Large intestine (tissue), 3 donors: ENCODE results near the gene SOWAHA. TPM values are rescaled to one million over a fixed set of nuclear protein-coding genes. Genes with fewer than 3 reads are reported as not detected.

ENCODE experiments used
- DNase-seq, 2 donors: peaks; one replicate each; pipeline versions ENCODE4 v3.0.0 to v3.0.0-alpha.2; 2013
- H3K27ac ChIP-seq: one replicate; pipeline ENCODE4 v1.5.1; 2013; ENCODE audit warnings: low read length
- H3K27me3 ChIP-seq: 2 replicates; pipeline ENCODE4 v1.6.1; 2013; ENCODE audit warnings: low read length; ENCODE audit not compliant: control insufficient read depth, insufficient read depth
- H3K36me3 ChIP-seq: 2 replicates; pipeline ENCODE4 v1.6.1; 2013; ENCODE audit warnings: low read length; ENCODE audit not compliant: control insufficient read depth, insufficient read depth
- H3K4me1 ChIP-seq: one replicate; pipeline ENCODE4 v1.6.1; 2013; ENCODE audit warnings: low read length; ENCODE audit not compliant: control insufficient read depth, insufficient read depth
- H3K4me3 ChIP-seq: one replicate; pipeline ENCODE4 v1.5.1; 2013; ENCODE audit warnings: low read length
- H3K9me3 ChIP-seq: one replicate; pipeline ENCODE4 v1.6.1; 2013; ENCODE audit warnings: mild to moderate bottlenecking, low read depth, low read length, moderate library complexity; ENCODE audit not compliant: control insufficient read depth
- WGBS: methylation state at CpG from one replicate; pipeline ENCODE4 v1.1.5; 2013; ENCODE audit warnings: low lambda C conversion rate; ENCODE audit not compliant: insufficient coverage; 5-methylcytosine and 5-hydroxymethylcytosine counted together
- polyA plus RNA-seq: library from polyadenylated mRNA; unstranded; fragments of 120-200 nt; gene quantifications from one replicate; pipeline ENCODE4 v1.2.1, GENCODE V29; 2013

Gene SOWAHA
- polyA plus RNA-seq, 1 donor = 54.3 TPM

DNA sequence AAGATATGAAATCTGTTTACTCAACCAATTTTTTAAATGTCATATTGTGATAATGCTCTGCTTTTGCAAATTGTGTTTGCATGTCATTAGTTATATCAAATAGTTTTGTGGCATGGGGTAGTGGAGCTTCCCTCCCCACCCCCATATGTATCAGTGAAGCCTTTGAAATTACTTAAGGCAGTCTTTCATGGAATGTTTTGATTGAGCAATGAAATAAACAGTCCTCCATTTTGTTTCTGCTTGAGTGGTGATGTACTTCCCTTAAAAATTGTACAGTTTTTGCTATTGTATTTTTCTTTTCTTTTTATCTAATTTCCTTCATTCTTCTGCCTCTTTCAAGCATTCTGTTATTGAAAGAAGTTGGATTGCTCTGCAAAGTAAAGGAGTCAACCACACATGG, 3.5 kb downstream of the SOWAHA start:
- H3K9me3 ChIP-seq = peaks cover 10% of the 10 kb centered on the region
- DNase-seq = peak in 1 of 2 donors; percentile 46
- peaks cover 29% of the 10 kb centered on the region for H3K27me3 ChIP-seq
- peaks cover 33% of the 10 kb centered on the region for H3K4me1 ChIP-seq
- no peaks in the 10 kb centered on the region for H3K36me3 ChIP-seq
- peak overlapping the region; percentile 24 for H3K4me3 ChIP-seq
- H3K27ac ChIP-seq = peak overlapping the region; percentile 61

DNA sequence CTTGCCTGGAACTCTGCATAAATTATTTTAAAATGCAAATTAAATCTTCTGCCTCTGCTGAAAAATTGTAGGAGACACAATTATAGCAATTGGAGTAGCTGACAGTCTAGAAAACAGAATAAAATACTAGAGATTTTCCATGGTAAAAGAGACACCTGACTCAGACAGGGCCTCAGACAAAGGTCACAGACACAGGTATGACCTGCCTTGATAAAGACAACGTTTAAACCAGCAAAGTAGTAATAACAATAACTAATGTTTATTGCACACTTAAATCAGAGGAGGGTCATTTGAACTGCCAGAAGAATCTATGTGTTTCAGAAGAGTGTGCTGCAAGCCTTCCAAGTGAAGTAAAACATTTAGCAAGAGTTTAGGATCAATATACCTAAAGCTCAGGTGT, 3.9 kb downstream of the SOWAHA start:
- WGBS = 0% methylated on average over 1 of the region's 1 CpG
- Histone ChIP-seq H3K27ac (peak overlapping the region; percentile 61), H3K9me3 (peaks cover 10% of the 10 kb centered on the region), H3K36me3 (no peaks in the 10 kb centered on the region), H3K27me3 (peaks cover 26% of the 10 kb centered on the region), H3K4me3 (no peak overlapping the region), H3K4me1 (peaks cover 33% of the 10 kb centered on the region)
- peak in 1 of 2 donors; percentile 69 for DNase-seq

DNA sequence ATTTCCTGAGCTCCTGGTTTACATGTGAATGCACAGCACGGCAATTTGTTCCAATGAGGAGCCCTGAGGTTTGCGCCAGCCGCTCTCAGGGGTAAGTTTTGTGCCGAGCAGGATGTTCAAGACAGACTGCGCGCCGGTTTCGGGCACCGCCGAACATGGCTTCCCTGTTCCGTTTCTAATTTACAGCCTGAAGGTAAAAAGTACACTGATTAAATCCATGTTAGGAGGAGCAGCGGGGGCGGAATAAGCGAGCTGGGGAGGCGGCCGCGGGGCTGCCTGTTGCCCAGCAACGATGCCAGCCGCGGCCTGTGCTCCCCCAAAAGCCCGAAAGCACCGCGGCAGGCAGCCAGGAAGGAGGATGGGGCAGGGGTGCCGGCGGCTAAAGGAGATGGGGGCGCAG, 6.4 kb downstream of the SOWAHA start:
- H3K4me3 ChIP-seq = peak overlapping the region; percentile 35
- H3K27me3 ChIP-seq = peaks cover 13% of the 10 kb centered on the region
- H3K27ac ChIP-seq = peak overlapping the region; percentile 76
- peaks cover 7% of the 10 kb centered on the region for H3K36me3 ChIP-seq
- WGBS = 17% methylated on average over 1 of the region's 26 CpGs
- H3K9me3 ChIP-seq = peaks cover 9% of the 10 kb centered on the region
- H3K4me1 ChIP-seq = peaks cover 38% of the 10 kb centered on the region
- peak in 1 of 2 donors; percentile 61 for DNase-seq

DNA sequence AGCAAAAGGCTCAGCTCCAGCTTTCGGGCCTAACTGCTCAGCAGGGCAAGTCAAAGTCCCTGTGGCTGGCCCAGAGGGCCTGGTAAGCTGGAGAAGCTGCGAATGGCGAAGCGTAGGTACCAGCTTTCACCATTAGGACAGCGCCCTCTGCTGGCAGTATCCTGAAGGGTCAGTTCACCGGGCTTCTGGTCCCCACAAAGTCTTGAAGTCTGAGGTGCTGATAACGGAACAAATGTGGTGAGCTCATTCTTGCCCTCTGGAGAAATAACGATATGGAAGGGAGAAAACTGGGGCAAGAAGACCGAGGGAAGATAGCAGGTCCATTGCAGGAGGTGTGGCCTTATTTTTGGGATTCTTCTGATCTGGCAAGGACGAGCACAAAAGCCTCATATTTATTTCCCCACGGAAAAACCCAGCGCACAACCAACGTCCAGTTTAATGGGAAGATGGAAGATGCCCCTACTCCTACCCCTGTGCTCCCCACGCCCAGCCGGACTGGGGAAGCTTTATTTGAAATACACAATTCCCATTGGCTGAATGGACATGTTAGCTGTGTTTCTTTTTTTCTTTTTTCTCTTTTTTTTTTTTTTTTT, 7.2 kb downstream of the SOWAHA start:
- peak overlapping the region; percentile 76 for H3K27ac ChIP-seq
- H3K4me1 ChIP-seq = peaks cover 38% of the 10 kb centered on the region
- H3K27me3 ChIP-seq = peaks cover 7% of the 10 kb centered on the region
- H3K4me3 ChIP-seq = peak overlapping the region; percentile 35
- H3K9me3 ChIP-seq = peaks cover 5% of the 10 kb centered on the region
- 36% methylated on average over 5 of the region's 15 CpGs for WGBS
- DNase-seq = peak; percentile 90 to 92
- peaks cover 15% of the 10 kb centered on the region for H3K36me3 ChIP-seq

DNA sequence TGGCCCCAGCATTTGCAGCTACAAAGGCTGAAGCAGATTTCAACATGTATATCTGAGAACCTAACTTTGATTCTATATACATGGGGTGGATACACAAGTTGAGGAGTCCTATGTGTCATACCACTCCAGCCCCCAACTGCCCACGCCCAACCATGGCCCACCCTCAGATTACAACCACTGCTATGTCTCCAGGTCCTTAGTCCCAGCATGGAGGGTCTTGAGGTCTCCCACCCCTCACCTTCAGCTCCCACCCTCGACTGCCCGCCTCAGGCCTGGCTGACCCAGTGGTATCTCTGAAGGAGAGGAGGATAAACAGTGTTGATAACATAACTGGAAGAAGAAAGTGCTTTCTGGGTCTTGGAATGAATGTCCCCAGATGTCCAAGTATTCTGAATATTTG, 8.2 kb downstream of the SOWAHA start:
- no CpG with 5 or more reads among the region's 3 CpGs for WGBS
- H3K4me3 ChIP-seq = no peak overlapping the region
- peaks cover 36% of the 10 kb centered on the region for H3K4me1 ChIP-seq
- peaks cover 6% of the 10 kb centered on the region for H3K9me3 ChIP-seq
- no peak for DNase-seq
- peaks cover 7% of the 10 kb centered on the region for H3K27me3 ChIP-seq
- H3K27ac ChIP-seq = no peak overlapping the region
- peaks cover 15% of the 10 kb centered on the region for H3K36me3 ChIP-seq

DNA sequence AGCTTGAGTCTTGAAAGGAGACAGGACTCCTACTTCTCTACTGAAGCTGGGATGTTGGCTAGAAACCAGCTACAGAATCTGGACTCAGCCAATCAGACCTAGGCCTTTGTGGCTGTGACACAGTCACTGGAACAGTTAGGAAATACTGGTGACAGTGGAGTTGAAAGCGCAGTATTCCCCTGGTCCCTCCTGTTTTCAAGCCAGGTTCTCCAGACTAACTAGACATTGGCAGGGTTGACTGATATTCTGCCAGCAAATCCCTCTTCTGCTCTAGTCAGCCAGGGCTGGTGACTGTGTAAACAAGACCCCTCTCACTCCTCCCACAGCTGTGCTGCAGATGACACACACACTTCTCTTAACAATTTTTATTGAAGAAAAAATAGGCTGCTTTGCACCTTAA, 8.7 kb downstream of the SOWAHA start:
- Histone ChIP-seq H3K9me3 (peaks cover 6% of the 10 kb centered on the region), H3K4me1 (peaks cover 34% of the 10 kb centered on the region), H3K27me3 (peaks cover 7% of the 10 kb centered on the region), H3K36me3 (peaks cover 15% of the 10 kb centered on the region), H3K27ac (no peak overlapping the region), H3K4me3 (no peak overlapping the region)
- WGBS = no CpG with 5 or more reads among the region's 1 CpG
- no peak for DNase-seq

DNA sequence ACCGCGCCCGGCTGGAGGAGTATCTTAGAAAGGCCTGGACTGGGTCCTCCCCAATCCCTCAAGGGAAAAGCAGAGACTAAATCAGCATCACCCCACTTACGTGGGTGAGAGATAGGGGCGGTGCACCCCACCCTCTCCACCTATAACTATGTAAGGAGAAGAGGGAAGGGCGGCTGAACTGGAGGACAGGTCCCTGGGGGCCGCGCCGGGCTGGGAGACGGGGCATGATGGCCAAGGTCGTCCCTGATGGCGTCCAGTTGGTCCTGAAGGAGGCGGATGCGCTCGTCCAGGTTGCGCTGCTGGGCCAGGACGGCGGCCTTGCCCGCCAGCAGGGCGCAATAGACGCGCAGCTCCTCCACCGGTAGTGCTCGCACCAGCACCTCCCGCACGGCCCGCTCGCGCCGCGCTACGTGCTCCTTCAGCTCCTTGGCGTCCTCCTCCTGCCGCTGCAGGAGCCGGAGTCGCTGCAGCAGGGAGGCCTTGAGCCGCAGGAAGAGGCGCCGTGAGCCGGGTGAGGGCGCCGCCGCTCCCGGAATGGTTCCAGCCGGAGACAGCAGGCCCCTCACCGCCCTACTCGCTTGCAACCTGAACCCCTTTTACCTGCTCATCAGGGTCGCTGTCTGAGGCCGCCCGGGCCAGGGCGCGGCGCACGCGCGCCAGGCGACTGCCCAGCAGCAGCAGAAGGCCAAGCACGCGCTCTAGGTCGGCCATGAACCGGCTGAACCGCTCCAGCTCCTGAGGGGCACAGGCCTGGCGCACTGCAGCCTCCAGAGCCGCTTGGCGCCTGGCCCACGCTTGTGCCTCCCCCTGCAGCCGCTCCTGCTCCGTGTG, 9.8 kb downstream of the SOWAHA start:
- Histone ChIP-seq H3K36me3 (peaks cover 19% of the 10 kb centered on the region), H3K9me3 (peaks cover 6% of the 10 kb centered on the region), H3K27me3 (peaks cover 7% of the 10 kb centered on the region), H3K27ac (no peak overlapping the region), H3K4me1 (peaks cover 29% of the 10 kb centered on the region), H3K4me3 (peak overlapping the region; percentile 29)
- peak in 1 of 2 donors; percentile 74 for DNase-seq
- WGBS = no CpG with 5 or more reads among the region's 68 CpGs

DNA sequence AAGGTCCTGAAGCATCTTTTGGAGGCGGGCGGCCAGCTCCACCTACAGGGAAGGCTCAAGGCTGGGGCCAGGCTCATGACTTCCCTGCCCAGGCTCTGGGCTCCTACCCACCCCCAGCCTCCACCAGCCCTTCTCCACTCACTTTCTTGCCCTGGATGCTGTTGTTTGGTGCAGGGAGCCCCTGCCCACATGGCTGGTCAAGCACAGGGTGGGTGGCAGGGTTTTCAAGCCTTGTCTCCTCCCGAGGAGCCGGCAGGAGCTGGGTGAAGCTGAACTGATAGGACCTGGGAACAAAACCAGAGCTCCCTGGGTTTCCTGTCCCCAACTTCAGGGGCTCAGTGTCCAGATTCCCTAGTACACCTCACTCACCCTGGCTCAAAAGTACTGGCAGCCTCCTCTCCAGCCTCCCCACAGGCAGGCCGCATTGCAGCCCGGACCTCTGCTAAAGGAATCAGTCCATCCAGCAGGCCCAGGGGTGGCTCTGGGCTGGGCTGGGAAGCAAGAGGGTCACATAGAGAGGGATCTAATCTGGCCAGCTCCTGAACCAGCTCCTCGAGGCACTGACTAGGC, 10.5 kb downstream of the SOWAHA start:
- H3K9me3 ChIP-seq = peaks cover 6% of the 10 kb centered on the region
- no peak overlapping the region for H3K27ac ChIP-seq
- peaks cover 19% of the 10 kb centered on the region for H3K36me3 ChIP-seq
- no CpG with 5 or more reads among the region's 7 CpGs for WGBS
- H3K4me3 ChIP-seq = peak overlapping the region; percentile 29
- peaks cover 7% of the 10 kb centered on the region for H3K27me3 ChIP-seq
- peaks cover 22% of the 10 kb centered on the region for H3K4me1 ChIP-seq
- no peak for DNase-seq

DNA sequence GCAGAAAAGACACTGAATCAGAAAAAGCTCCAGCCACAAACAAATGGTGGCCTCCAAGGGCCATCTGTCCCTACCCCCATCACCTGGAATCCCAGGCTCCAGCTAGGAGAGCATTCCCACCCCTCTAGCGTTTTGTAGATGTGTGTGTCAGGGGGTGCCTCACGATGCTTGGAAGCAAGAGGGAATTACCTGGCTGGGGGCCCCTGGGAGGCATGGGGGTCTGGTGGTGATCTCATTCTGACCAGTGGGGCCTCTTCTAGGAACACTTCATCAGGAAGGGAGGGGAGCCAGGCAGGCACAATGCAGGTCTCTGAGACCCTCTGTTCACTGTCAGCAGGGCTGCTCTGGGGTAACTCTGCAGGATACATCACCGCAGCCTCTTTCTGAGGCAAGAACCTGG, 11.3 kb downstream of the SOWAHA start:
- Histone ChIP-seq H3K27ac (no peak overlapping the region), H3K36me3 (peaks cover 19% of the 10 kb centered on the region), H3K4me3 (no peak overlapping the region), H3K4me1 (peaks cover 21% of the 10 kb centered on the region), H3K27me3 (peaks cover 3% of the 10 kb centered on the region), H3K9me3 (peaks cover 6% of the 10 kb centered on the region)
- DNase-seq = no peak
- WGBS = no CpG with 5 or more reads among the region's 3 CpGs

DNA sequence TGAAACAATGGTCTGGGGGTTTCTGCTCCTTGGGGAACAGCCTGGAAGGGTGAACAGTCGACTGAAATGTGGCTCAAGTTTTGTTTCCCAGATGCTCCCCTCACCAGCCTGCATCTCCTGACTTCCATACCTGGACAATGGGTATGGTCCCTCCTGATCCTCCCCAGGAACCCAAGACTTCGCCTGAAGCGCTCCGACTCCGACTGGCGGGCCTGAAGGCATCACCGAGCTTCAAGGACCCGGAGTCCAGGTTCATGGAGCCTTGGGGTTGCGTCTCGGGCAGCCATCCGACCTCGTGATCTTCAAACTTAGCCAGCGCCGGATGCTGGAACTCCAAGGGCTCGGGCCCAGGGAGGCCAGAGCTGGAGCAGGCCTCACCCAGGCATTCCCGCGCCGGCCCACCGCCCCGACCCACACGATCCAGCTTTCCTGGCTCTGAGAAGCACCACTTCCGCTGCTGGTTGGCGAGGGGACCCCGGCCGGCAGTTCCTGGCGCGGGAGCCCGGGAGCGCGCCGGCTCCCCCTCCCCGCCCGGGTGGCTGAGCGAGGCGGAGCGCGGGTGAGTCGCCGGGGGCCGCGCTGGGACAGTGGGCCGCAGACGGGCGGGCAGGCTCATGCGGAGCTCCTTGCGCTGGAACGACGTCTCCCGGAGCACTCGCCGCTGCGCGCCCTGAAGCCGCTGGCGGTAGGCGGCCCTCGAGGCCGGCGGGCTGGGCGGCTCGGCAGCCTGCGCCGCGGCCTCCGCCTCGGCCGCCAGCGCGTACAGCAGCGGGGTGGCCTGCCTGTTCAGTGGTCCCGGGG, 12.1 kb downstream of the SOWAHA start:
- no peak for DNase-seq
- H3K36me3 ChIP-seq = peaks cover 19% of the 10 kb centered on the region
- no CpG with 5 or more reads among the region's 71 CpGs for WGBS
- no peaks in the 10 kb centered on the region for H3K27me3 ChIP-seq
- peaks cover 3% of the 10 kb centered on the region for H3K9me3 ChIP-seq
- no peak overlapping the region for H3K27ac ChIP-seq
- no peak overlapping the region for H3K4me3 ChIP-seq
- H3K4me1 ChIP-seq = peaks cover 13% of the 10 kb centered on the region
